ENCODE data around the gene PAFAH1B2.
A peak's percentile ranks its signal among the peaks of the same experiment; 100 is the strongest.
"Not testable (repeated sequence)": the region's sequence is repeated elsewhere in the genome, so short reads cannot be mapped to it uniquely, and the experiment has no call there.

PAFAH1B2 gene

DNA sequence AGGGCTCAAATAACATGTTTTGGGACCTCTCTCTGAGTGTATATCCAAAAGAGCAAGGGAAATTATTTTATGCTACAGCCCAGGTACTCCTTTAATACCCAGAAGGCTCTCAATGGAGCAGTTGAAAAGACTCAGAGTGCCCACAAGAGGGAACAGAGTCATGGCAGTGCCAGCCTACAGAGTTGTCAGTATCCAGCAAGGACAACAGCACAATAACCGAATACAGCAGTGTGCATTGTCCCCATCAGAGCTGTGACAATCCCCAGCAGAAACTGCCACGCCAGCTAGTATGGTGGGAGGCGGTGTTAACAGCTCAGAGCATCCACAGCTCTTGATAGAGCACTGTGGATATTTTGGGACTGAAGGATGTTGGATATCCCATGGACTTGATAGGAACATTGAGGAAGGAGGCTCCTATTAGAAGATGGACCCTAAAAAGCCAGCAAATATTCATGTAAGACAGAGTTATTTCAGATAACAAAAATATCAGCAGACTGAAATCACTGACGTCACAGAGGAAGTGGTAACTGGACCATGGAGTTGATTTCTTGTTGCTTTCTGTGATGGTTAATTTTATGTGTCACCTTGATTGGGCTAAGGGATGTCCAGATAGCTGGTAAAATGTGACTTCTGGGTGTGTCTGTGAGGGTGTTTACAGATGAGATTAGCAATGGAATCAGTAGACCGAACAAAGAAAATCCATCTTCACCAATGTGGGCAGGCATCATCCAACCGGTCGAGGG lies 17.7 kb upstream of the PAFAH1B2 start:
- DNase-seq (ENCODE audit: insufficient read length, low spot score), result no peak
- no peak for FAIRE-seq

DNA sequence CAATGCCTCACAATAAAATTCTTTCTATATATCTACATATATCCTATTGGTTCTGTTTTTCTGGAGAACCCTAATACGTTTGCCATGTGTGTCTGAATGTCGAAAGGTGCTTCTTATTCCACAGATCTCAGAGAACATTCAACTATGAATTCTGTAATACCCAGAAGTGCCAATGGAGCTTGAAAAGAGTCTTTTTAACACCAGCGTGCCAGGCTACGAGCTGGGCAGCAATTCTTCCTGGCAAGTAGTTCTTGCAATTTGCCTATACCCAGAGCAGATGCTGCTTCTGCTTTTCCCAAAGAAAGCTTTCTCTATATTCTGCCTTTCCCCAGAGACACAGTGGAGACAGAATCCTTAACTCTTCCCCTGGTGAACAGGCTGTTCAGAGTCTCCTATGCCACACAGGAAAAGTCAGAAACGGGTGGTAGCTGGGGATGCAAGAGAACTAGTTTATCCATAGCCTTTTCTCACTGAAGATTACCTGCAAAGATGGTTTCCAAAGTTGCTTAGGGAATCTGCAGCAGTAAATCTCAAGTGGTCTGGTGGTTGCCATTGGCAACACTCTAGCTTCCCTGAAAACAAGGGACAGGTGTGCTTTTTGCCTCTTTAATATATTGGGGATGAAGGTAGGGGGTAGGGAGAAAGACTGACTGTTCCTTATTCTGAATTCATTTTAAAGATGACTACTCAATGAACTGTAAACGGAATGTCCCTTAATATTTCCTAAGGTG lies 16.8 kb upstream of the PAFAH1B2 start:
- DNase-seq (ENCODE audit: insufficient read length, low spot score) (no peak), FAIRE-seq (peak; percentile 66)

DNA sequence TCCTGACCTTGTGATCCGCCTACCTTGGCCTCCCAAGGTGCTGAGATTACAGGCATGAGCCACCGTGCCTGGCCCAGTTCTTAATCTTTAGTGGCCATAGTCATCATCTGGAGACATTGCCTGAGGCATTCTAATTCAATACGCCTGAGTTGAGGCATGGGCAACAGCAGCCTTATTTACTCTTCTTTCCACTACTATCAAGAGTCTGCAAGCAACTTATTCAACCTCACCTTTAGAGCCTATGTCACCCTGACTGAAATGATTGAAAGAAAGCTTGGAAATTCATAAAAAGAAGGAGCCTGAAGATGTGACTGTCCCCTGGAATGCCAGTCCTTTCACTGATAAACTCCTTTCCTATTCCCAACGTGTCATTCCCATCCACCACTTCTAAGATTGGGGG lies 15.8 kb upstream of the PAFAH1B2 start:
- DNase-seq (ENCODE audit: insufficient read length, low spot score) (no peak), FAIRE-seq (no peak)

DNA sequence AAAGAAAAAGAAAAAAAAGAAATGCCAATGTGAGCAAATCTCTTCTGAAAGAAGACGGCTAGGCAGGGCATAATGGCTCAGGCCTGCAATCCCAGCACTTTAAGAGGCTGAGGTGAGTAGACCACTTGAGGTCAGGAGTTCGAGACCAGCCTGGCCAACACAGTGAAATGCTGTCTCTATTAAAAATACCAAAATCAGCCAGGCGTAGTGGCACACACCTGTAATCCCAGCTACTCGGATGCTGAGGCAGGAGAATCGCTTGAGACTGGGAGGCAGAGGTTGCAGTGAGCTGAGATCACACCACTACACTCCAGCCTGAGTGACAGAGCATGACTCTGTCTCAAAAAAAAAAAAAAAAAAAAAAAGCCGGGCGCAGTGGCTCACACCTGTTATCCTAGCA lies 13.7 kb upstream of the PAFAH1B2 start:
- not testable (repeated sequence) for FAIRE-seq; DNase-seq (ENCODE audit: insufficient read length, low spot score)

DNA sequence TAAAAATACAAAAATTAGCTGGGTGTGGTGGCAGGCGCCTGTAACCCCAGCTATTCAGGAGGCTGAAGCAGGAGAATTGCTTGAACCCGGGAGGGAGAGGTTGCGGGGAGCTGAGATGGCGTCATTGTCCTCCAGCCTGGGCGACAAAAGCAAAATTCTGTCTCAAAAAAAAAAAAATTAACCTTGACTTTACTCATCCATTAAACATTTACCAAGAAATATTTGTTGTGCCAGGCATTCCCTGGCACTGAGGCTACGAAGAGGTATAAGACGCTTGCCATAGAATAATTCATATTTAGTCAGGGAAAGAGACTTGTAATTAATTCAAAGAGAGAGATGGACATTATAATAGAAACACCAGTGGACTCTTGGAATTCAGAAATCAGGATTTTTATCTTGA lies 13.2 kb upstream of the PAFAH1B2 start:
- FAIRE-seq (no peak), DNase-seq (ENCODE audit: insufficient read length, low spot score) (no peak)

DNA sequence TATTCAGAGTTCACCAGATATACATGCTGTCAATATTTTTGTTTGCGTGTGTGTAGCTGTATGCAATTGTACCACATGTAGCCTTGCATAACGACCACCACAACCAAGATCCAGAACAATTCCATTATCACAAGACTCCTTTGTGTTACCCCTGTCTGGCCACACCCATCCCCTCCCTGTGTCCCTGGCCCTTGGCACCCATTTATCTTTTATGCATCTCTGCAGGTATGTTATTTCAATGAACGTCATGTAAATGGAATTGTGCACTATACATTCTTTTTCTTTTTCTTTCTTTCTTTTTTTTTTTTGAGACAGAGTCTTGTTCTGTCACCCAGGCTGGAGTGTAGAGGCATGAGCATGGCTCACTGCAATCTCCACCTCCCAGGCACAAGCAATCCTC lies 9.7 kb upstream of the PAFAH1B2 start:
- FAIRE-seq, result no peak

DNA sequence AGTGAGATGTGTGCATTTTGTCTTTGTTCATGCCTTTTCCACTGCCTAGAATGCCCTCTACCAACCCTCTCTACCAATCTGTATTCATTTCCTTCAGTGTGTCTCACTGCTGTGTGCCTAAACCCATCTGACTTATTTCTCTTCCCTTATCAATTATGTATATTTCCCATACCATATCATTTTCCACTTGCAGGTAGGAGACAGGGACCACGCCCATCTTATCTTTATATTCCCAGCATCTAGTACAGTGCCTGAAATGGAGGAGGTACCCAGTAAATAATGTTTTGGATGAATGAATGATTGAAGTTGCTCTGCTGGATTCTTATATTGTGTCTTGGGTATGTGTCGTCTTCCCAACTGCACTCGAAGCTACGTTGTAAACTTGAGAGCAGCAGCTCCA lies 9.1 kb upstream of the PAFAH1B2 start:
- not testable (repeated sequence) for FAIRE-seq; DNase-seq (ENCODE audit: insufficient read length, low spot score)

More for the DNA sequence above, 9.7 kb upstream of the PAFAH1B2 start:
- no peak for DNase-seq (ENCODE audit: insufficient read length, low spot score)

DNA sequence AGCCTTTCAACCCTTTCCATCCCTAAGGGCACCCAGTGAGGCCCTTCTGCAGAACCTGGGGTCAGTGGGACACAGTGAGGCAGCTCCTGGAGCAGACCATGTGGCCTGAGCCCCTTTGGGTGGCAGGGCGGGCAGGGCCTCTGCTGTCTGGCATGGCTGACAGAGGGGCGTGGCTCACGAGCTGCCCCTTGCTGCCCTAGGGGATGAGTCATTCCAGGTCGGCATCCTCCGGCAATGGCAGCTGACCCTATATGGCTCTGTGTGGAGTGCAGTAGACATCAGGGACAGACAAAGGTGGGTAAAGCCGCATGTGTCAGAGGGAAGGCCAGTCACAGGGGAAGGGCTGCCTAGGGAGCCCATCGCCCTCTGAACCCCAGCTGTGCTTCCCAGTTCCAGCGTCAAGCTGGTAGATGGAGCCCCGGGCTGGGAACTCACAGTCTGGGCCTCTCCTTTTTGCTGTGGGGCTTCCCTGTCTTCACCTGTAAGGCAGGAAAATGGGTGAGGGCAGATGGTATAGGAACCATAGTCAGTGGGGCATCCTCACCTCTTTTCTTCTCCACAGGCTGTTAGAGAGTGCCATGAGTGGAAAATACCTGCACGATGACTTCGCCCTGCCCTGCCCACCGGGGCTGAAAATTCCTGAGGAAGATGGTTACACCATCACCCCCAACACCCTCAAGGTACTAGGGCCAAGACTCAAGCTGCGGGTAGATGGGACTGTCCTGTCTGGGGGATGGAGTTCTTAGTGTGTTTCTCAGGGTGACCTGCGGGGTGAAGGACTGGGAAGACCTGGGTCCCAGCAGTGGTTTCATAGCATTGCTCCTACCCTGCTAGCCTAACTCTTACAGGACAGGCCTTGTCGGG lies 6.6 kb upstream of the PAFAH1B2 start:
- DNase-seq (ENCODE audit: insufficient read length, low spot score); FAIRE-seq: not testable (repeated sequence)

DNA sequence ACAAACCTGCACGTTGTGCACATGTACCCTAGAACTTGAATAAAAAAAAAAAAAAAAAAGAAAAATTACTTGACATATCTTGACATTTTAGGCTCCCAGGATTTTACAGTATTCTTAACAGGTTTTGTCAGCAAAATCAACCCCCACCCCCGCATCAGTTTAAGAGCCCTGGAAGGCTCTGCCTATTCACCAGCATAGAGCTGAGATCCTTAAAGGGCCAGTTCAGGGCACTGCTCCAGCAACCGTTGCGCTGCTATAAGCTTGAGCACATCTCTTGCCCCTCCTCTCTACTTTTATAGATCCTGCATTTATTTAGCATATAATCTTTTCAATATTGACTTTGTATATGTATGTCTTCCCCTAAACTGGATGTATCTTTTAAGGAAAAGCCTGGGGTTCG lies 697 bp upstream of the PAFAH1B2 start:
- DNase-seq (ENCODE audit: insufficient read length, low spot score) (no peak), FAIRE-seq (no peak)

DNA sequence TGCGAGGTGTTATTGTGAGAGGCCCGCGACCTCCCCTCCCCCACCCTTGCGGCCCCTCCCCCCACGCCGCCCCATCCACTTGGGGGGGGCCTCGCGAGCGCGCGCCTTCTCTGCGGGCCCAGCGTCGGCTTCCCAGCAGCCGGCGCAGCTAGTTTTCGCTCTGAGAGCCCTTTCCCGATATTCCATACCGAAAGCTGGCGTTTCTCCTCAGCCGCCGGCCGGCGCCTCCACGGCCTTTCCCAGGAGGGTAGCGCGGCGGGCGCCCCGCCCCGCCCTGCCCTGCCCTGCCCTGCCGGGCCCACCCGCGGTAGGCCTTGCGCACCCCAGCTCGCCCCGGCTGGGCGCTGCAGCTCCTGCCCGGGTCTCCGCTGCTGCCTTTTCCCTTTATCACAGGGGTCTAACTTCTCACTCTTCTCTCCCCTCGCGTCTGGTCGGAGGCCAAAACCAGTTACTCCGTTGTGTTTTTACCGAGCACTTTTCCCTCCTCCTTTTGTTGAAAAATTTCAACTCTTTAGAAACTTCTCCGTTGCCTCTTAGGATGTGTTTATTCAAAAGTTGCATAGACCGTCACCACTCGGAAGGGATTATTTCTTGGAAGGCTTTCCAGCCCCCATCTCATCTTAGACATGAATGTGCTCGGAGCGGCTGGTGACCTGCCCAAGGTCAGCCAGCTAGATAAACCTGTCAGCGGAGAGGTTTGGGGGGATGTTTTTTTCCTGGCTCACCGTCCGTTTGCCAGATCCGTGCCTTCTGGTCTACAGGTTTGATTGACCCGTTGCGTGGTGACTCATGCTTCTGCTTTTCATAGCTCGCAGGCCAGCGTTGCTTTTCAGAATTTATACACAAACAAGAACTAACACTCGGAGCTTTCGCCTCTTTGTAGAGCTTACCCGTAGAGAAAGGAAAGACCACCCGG lies 648 bp downstream of the PAFAH1B2 start:
- DNase-seq (ENCODE audit: insufficient read length, low spot score) (peak; percentile 39), FAIRE-seq (peak; percentile 60)

DNA sequence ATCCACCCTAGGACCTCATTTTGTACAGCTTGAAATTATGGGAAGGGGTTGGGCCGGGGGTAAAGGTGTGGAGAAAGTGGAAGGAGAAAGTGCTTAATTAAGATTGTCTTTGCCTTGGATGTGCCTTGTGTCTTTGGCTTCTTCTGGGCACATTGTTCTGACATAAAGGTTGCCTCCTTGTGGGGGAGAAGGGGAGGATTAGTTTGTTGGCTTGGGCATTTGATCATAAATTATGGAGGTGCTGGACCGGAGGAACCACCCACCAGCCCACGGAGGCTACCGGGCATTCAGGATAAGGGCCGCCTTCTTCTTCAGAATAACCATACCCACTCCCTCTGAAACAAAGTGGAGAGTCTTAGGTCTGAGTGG lies 1.3 kb downstream of the PAFAH1B2 start:
- FAIRE-seq (peak; percentile 56), DNase-seq (ENCODE audit: insufficient read length, low spot score) (no peak)

DNA sequence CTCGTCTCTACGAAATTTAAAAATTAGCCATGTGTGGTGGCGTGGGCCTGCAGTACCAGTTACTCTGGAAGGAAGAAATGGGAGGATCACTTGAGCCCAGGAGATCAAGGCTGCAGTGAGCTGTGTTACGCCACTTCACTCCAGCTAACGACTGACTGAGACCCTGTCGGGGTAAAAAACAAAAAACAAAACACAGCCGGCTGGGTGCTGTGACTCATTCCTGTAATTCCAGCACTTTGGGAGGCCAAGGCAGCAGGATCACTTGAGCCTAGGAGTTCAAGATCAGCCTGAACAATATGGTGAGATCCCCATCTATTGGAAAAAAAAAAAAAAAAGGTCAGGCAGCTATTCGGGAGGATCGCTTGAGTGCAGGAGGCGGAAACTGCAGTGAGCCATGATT lies 2.4 kb downstream of the PAFAH1B2 start:
- FAIRE-seq (no peak), DNase-seq (ENCODE audit: insufficient read length, low spot score) (no peak)

DNA sequence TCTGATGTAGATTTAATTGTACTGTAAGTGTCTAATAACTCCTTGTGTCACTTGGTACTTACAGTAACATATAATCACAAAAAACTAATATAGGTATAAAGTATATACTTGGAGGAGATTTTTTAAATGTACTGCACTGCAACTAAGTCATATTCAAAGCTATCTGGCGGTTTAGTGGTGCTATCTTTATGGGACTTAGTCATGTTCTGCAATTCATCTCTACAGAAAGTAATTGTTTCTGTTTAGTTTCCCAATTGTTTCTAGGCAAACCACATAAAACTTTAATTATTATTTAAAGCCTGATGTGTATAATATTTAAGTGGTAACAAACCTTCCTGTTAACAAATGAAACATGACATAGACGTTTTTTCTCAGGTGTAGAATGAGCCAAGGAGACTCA lies 8.0 kb downstream of the PAFAH1B2 start:
- no peak for FAIRE-seq
- no peak for DNase-seq (ENCODE audit: insufficient read length, low spot score)

DNA sequence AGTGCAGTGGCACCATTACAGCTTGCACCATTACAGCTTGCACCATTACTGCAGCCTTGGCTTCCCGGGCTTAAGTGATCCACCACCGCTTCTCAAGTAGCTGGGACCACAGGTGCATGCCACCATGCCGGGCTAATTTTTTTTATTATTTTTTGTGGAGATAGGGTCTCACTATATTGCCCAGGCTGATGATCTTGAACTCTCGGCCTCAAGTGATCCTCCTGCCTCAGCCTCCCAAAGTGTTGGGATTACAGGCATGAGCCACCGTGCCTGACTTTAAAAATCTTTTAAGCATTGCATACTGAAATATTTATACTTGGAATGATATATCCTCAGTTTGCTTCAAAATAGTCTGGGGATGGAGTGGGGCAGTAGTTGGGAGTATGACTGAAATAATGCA lies 10.4 kb downstream of the PAFAH1B2 start:
- no peak for FAIRE-seq
- no peak for DNase-seq (ENCODE audit: insufficient read length, low spot score)

DNA sequence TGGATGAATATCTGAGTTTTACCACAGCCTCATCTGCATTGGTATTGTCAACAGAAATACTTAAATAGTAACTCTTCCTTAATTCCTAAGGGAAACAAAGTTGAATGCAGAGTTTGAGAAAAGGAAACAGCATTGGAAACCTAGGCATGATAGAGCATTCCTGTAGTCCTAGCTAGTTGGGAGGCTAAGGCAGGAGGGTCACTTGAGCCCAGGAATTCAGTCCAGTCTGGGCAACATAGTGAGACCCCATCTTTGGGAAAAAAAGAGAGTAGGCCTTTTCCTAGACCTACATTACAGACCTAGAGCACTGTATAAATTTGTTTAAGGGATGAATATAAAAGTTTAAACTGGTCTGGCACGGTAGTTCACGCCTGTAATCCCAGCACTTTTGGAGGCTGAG lies 13.4 kb downstream of the PAFAH1B2 start:
- no peak for FAIRE-seq

DNA sequence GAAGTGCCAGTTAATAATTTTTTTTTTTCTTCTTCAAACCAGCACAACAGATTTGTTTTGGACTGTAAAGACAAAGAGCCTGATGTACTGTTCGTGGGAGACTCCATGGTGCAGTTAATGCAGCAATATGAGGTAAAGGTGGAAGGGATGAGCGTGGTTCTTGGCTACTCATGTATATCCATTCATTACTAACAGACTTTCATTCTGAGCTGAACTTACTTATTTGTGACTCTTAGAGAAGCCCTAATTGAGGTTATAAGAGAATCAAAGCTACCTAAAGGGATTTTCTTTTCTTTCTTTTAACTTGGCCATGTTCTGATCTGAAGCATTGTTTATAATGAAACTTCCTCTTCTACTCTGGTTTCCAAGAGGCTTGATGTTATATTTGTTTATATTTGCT lies 15.8 kb downstream of the PAFAH1B2 start:
- no peak for DNase-seq (ENCODE audit: insufficient read length, low spot score)
- peak; percentile 47 for FAIRE-seq

More for the DNA sequence above, 13.4 kb downstream of the PAFAH1B2 start:
- DNase-seq (ENCODE audit: insufficient read length, low spot score), result no peak

DNA sequence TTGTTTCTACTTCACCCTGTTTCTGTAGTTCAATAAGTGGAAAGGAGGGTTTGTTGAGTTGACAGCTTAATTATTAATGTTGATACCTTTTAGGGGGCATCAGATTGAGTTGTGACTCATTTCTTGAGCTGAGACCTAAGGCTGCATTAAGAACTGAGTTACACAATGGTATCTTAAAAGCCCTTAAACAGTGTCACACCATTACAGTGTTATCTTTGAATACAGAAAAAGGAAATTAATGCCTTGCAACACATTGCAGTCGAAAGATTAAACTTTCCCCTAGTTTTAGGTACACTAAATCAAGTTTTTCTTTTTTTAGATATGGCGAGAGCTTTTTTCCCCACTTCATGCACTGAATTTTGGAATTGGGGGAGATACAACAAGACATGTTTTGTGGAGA lies 16.7 kb downstream of the PAFAH1B2 start:
- DNase-seq (ENCODE audit: insufficient read length, low spot score) (no peak), FAIRE-seq (peak; percentile 31)

DNA sequence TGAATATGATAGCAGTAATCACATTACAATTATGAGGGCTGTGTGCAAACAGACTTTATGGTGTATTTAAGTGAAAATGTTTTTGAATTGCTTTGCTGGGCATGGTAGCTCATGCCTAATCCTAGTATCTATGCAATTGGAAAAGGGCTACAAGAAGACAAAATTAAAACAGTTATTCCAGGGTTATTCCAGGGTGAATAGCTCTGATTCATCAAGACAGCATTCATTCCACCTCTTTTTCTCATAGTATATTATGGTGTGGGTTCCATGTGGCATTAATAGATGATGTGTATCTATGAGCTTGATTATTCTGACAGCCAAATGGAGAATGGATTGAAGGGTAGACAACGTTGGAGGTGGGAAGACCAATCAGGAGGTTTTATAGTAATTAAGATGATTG lies 22.4 kb downstream of the PAFAH1B2 start:
- no peak for FAIRE-seq
- DNase-seq (ENCODE audit: insufficient read length, low spot score), result no peak

DNA sequence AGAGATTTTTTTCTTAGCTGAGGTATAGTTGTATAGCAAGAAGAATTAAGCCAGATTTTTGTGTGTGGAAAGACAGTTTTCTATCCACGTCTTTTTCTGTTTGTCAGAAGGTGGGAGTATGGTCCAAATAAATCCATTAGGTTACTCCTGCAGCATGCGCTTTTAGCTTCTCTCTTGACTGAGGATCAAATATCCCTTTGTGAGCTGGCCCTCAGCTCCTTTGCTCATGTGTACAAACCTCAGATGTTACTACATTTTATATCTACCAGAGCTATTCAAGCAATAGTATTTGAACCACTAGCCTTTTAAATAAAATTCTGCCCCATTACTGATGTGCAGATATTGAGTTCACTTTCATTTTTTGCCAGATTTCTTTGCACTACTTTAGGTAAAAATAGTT lies 25.6 kb downstream of the PAFAH1B2 start:
- FAIRE-seq, result no peak
- no peak for DNase-seq (ENCODE audit: insufficient read length, low spot score)

DNA sequence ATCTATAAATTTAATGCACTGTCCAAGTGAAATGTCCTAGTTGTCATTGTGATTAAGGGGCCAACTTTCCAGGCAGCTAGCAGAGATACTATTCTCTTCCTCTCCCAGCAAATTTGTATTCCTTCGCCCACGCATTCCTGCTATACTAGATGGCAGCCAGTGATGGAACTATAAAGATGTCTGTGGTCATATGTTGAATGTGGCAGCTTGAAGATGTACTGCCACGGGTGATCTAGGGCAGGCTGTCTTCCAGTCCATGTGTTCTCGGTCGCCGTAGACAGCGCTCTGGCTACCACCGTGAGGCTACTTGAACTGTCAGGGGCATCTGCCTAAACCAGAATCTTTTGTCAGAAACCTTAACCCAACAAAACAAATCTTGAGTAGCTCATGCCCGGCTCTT lies 26.1 kb downstream of the PAFAH1B2 start:
- no peak for DNase-seq (ENCODE audit: insufficient read length, low spot score)
- no peak for FAIRE-seq
